ENCODE data around the gene NRM. TPM values are rescaled to one million over a fixed set of nuclear protein-coding genes. Genes with fewer than 3 reads are reported as not detected.

The NRM gene
- total and polyA plus RNA-seq, 2 of the 13 experiments (the other 11 are each of a cell fraction or from before 2014, with no cell fraction given): 12.5 to 16.0 TPM

DNA sequence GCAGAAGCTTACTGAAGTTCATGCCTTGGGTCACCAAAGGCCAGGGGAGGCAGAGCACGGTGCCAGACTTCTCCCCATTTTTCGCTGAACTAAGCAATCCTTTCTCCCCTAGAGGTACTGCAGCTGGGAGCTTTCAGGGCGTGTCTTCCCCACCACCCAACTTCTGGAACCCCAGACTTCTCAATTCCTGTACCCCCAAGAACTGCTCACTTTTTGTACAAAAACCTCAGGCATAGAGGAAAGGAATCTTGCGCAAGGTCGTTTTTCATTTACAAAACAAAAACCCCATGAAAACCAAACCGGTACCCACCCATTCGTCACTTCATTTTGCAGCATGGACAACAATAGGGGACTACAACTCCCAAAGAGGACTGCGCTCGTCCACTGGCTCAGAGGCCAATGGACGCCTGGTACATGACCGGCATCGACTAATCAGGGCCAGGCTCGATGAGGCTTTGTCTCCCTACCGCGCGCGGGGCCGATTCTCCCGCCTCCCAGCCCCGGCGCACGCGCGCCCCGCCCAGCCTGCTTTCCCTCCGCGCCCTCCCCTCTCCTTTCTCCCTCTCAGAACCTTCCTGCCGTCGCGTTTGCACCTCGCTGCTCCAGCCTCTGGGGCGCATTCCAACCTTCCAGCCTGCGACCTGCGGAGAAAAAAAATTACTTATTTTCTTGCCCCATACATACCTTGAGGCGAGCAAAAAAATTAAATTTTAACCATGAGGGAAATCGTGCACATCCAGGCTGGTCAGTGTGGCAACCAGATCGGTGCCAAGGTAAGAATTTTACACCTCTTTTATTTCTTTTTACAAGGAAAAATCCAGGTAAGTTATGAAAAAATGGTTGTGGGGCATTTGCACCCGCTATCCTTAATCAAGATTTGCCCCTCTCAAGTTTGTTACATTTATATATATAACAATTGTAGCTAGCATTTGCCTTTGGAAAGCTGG lies 29.3 kb upstream of the NRM start, which contains the start of gene TUBB (continued):
- TF ChIP-seq, protein P1, sequence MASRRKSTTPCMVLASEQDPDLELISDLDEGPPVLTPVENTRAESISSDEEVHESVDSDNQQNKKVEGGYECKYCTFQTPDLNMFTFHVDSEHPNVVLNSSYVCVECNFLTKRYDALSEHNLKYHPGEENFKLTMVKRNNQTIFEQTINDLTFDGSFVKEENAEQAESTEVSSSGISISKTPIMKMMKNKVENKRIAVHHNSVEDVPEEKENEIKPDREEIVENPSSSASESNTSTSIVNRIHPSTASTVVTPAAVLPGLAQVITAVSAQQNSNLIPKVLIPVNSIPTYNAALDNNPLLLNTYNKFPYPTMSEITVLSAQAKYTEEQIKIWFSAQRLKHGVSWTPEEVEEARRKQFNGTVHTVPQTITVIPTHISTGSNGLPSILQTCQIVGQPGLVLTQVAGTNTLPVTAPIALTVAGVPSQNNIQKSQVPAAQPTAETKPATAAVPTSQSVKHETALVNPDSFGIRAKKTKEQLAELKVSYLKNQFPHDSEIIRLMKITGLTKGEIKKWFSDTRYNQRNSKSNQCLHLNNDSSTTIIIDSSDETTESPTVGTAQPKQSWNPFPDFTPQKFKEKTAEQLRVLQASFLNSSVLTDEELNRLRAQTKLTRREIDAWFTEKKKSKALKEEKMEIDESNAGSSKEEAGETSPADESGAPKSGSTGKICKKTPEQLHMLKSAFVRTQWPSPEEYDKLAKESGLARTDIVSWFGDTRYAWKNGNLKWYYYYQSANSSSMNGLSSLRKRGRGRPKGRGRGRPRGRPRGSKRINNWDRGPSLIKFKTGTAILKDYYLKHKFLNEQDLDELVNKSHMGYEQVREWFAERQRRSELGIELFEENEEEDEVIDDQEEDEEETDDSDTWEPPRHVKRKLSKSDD (CRISPR knock-in tag; IDR thresholded peaks at IDR 0.05; ENCODE audit: low read depth): no peak
- TF ChIP-seq SIN3A (IDR thresholded peaks at IDR 0.05; ENCODE audit: borderline replicate concordance, low read depth, low read length) (peak; percentile 67; the same call in 1 of the 2 replicates), ZNF879 (CRISPR knock-in tag; IDR thresholded peaks at IDR 0.05) (no peak; the same call in 1 of the 2 replicates), ZNF816 (CRISPR knock-in tag; IDR thresholded peaks at IDR 0.05; ENCODE audit: borderline replicate concordance) (no peak), RFX5 (IDR thresholded peaks at IDR 0.05; ENCODE audit: low read depth, low read length) (no peak), IRX3 (CRISPR knock-in tag; IDR thresholded peaks at IDR 0.05; ENCODE audit: borderline replicate concordance, low read depth) (peak; percentile 67; the same call in 1 of the 2 replicates), ARNTL (CRISPR knock-in tag; IDR thresholded peaks at IDR 0.05) (no peak; the same call in 1 of the 2 replicates), NFATC3 (CRISPR knock-in tag; IDR thresholded peaks at IDR 0.05) (no peak), FOXK2 (IDR thresholded peaks at IDR 0.05) (peak; percentile 64), SMAD1 (CRISPR knock-in tag; IDR thresholded peaks at IDR 0.05; ENCODE audit: borderline replicate concordance, low read depth) (no peak), NFE2L1 (CRISPR knock-in tag; IDR thresholded peaks at IDR 0.05; ENCODE audit: borderline replicate concordance) (no peak), ZSCAN22 (CRISPR knock-in tag; IDR thresholded peaks at IDR 0.05) (no peak), ERF (CRISPR knock-in tag; IDR thresholded peaks at IDR 0.05) (no peak; the same call in 1 of the 2 replicates), MBD4 (IDR thresholded peaks at IDR 0.05; ENCODE audit: borderline replicate concordance, low read length) (no peak), BCL6 (CRISPR knock-in tag; IDR thresholded peaks at IDR 0.05) (no peak), TAF1 (CRISPR knock-in tag; IDR thresholded peaks at IDR 0.05) (peak; percentile 97), ZNF333 (CRISPR knock-in tag; IDR thresholded peaks at IDR 0.05; ENCODE audit: borderline replicate concordance) (no peak), ZNF17 (CRISPR knock-in tag; IDR thresholded peaks at IDR 0.05) (no peak), ZFP82 (CRISPR knock-in tag; IDR thresholded peaks at IDR 0.05; ENCODE audit: borderline replicate concordance) (no peak)
- TF ChIP-seq, protein P2, sequence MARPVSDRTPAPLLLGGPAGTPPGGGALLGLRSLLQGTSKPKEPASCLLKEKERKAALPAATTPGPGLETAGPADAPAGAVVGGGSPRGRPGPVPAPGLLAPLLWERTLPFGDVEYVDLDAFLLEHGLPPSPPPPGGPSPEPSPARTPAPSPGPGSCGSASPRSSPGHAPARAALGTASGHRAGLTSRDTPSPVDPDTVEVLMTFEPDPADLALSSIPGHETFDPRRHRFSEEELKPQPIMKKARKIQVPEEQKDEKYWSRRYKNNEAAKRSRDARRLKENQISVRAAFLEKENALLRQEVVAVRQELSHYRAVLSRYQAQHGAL (CRISPR knock-in tag; IDR thresholded peaks at IDR 0.05; ENCODE audit: not compliant biosample characterization): peak; percentile 92
- TF ChIP-seq, protein P3, sequence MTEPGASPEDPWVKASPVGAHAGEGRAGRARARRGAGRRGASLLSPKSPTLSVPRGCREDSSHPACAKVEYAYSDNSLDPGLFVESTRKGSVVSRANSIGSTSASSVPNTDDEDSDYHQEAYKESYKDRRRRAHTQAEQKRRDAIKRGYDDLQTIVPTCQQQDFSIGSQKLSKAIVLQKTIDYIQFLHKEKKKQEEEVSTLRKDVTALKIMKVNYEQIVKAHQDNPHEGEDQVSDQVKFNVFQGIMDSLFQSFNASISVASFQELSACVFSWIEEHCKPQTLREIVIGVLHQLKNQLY (CRISPR knock-in tag; IDR thresholded peaks at IDR 0.05): no peak; the same call in 1 of the 2 replicates
- TF ChIP-seq, protein P4, sequence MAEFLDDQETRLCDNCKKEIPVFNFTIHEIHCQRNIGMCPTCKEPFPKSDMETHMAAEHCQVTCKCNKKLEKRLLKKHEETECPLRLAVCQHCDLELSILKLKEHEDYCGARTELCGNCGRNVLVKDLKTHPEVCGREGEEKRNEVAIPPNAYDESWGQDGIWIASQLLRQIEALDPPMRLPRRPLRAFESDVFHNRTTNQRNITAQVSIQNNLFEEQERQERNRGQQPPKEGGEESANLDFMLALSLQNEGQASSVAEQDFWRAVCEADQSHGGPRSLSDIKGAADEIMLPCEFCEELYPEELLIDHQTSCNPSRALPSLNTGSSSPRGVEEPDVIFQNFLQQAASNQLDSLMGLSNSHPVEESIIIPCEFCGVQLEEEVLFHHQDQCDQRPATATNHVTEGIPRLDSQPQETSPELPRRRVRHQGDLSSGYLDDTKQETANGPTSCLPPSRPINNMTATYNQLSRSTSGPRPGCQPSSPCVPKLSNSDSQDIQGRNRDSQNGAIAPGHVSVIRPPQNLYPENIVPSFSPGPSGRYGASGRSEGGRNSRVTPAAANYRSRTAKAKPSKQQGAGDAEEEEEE (CRISPR knock-in tag; IDR thresholded peaks at IDR 0.05; ENCODE audit: borderline replicate concordance): no peak
- TF ChIP-seq, protein P5, sequence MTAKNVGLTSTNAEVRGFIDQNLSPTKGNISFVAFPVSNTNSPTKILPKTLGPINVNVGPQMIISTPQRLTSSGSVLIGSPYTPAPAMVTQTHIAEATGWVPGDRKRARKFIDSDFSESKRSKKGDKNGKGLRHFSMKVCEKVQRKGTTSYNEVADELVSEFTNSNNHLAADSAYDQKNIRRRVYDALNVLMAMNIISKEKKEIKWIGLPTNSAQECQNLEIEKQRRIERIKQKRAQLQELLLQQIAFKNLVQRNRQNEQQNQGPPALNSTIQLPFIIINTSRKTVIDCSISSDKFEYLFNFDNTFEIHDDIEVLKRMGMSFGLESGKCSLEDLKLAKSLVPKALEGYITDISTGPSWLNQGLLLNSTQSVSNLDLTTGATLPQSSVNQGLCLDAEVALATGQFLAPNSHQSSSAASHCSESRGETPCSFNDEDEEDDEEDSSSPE (CRISPR knock-in tag; IDR thresholded peaks at IDR 0.05): peak; percentile 97

All from HepG2 (cell line).